Liver (tissue), 9 donors: ENCODE results near the gene NAV2. TPM values are rescaled to one million over a fixed set of nuclear protein-coding genes. Genes with fewer than 3 reads are reported as not detected.

ENCODE experiments used
- DNase-seq: peaks from one replicate; pipeline ENCODE4 v3.0.0-alpha.2; 2017; ENCODE audit warnings: low spot score
- H3K27ac ChIP-seq, 2 donors: one replicate each; pipeline ENCODE4 v1.7.0; 2013; ENCODE audit warnings: inconsistent platforms in 2 of 2, low read length in 2 of 2, control low read depth in 1 of 2, low read depth in 1 of 2, mild to moderate bottlenecking in 1 of 2
- H3K27me3 ChIP-seq, 4 donors: one replicate each; pipeline versions ENCODE4 v1.6.1 to v1.7.0; 2013; ENCODE audit warnings: low read length in 3 of 4, inconsistent platforms in 1 of 4, mild to moderate bottlenecking in 1 of 4, moderate library complexity in 1 of 4; ENCODE audit not compliant: control insufficient read depth in 4 of 4, insufficient read depth in 4 of 4
- H3K36me3 ChIP-seq, 4 donors: one replicate each; pipeline versions ENCODE4 v1.6.1 to v1.7.0; 2013; ENCODE audit warnings: low read length in 3 of 4, mild to moderate bottlenecking in 3 of 4, low read depth in 1 of 4, moderate library complexity in 1 of 4; ENCODE audit not compliant: control insufficient read depth in 4 of 4, insufficient read depth in 3 of 4
- H3K4me1 ChIP-seq, 4 donors: one replicate each; pipeline versions ENCODE4 v1.6.1 to v1.7.0; 2013; ENCODE audit warnings: low read length in 3 of 4, mild to moderate bottlenecking in 3 of 4, moderate library complexity in 1 of 4; ENCODE audit not compliant: control insufficient read depth in 4 of 4, insufficient read depth in 4 of 4
- H3K4me3 ChIP-seq, 3 donors: one replicate each; pipeline versions ENCODE4 v1.6.1 to v1.7.0; 2013; ENCODE audit warnings: low read length in 3 of 3, control low read depth in 1 of 3, low read depth in 1 of 3, mild to moderate bottlenecking in 1 of 3
- H3K9ac ChIP-seq, 2 donors: one replicate each; pipeline ENCODE4 v1.7.0; 2013; ENCODE audit warnings: low read length in 2 of 2, mild to moderate bottlenecking in 2 of 2, moderate library complexity in 2 of 2, control low read depth in 1 of 2, low read depth in 1 of 2
- H3K9me3 ChIP-seq, 4 donors: one replicate each; pipeline versions ENCODE4 v1.6.1 to v1.7.0; 2013; ENCODE audit warnings: low read length in 3 of 4; ENCODE audit not compliant: control insufficient read depth in 4 of 4
- FOXA2 ChIP-seq: IDR thresholded peaks from 2 replicates; pipeline ENCODE4 v1.6.1; 2016; ENCODE audit warnings: antibody characterized with exemption
- HNF4A ChIP-seq, 2 donors: conservative IDR thresholded peaks; 2 replicates each; pipeline ENCODE4 v1.6.1; 2016; ENCODE audit warnings: antibody characterized with exemption in 2 of 2, mild to moderate bottlenecking in 2 of 2
- JUND ChIP-seq, 2 donors: IDR thresholded peaks; 2 replicates each; pipeline ENCODE4 v1.6.1; 2016; ENCODE audit warnings: antibody characterized with exemption in 2 of 2
- RAD21 ChIP-seq, 2 donors: IDR thresholded peaks; 2 replicates each; pipeline ENCODE4 v1.6.1; 2016; ENCODE audit warnings: antibody characterized with exemption in 2 of 2, mild to moderate bottlenecking in 2 of 2
- SP1 ChIP-seq: IDR thresholded peaks from 2 replicates; pipeline ENCODE4 v1.6.1; 2018; ENCODE audit warnings: antibody characterized with exemption, mild to moderate bottlenecking
- TAF1 ChIP-seq: conservative IDR thresholded peaks from 2 replicates; pipeline ENCODE4 v1.6.1; 2016; ENCODE audit warnings: antibody characterized with exemption, mild to moderate bottlenecking
- whole genome bisulfite sequencing: extraction: QIAGEN DNeasy Blood & Tissue Kit; methylation state at CpG from one replicate; pipeline ENCODE4 v1.1.7; 2013; 5-methylcytosine and 5-hydroxymethylcytosine counted together
- polyA plus RNA-seq, 2 donors: library from polyadenylated mRNA; stranded (reverse) in 1 of 2; unstranded in 1 of 2; fragments of 200-250 nt in 1 of 2; fragments of >200 nt in 1 of 2; fragmentation: Nextera tagmentation in 1 of 2; extraction: Ambion mirVana in 1 of 2; gene quantifications; one replicate each; pipeline versions ENCODE4 v1.2.1 to v1.2.3, GENCODE V29; 2013 to 2015
- total RNA-seq, 2 donors: library from RNA; depleted of rRNA; stranded (reverse); fragments of >200 nt; gene quantifications; one replicate each; pipeline ENCODE4 v1.2.3, GENCODE V29; 2014
- TF ChIP-seq, protein P1 (sequence below): IDR thresholded peaks from 2 replicates; pipeline ENCODE4 v1.6.1; 2016; ENCODE audit warnings: antibody characterized with exemption, mild to moderate bottlenecking
- TF ChIP-seq, protein P2 (sequence below): IDR thresholded peaks from 2 replicates; pipeline ENCODE4 v1.6.1; 2016; ENCODE audit warnings: antibody characterized with exemption
- TF ChIP-seq, protein P3 (sequence below): fragments of 150-350 bp; IDR thresholded peaks from 2 replicates; pipeline ENCODE4 v1.5.1; 2017; ENCODE audit warnings: improper control_type of control experiment, low read depth, low read length; ENCODE audit not compliant: missing input control
- TF ChIP-seq, protein P4 (sequence below): IDR thresholded peaks from 2 replicates; pipeline ENCODE4 v1.6.1; 2016; ENCODE audit warnings: antibody characterized with exemption
- donor health status: healthy.
- donor health status: healthy.
- donor health status: healthy.
- donor health status: healthy.
- donor health status: healthy.

Gene NAV2
- total and polyA plus RNA-seq, 4 donors, result 6.3 to 20.5 (median 11.6) TPM

DNA sequence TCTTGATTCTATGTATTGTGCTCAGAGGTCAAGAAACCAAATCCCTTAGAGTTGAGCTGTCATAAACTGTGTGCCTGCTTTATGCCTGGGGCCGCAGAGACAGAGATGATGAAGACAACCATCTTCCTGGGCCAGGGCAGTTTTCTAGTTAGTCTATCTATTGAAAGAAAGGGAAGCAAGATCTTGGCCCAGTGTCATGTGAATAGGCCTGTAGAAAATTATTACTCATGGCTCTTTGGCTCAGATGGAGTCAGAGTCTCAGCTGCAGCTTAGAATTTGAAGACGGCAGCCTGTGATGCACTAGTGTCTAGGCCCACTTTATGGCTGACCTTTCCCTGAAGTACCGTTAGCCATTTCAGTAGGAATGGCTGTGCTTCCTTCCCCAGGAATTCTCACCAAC is 335.6 kb downstream of the NAV2 start:
- Histone ChIP-seq H3K4me1 (peaks cover 0 to 16% (median 4%) of the 10 kb centered on the region in 4 donors), H3K9ac (no peak overlapping the region), H3K27ac (no peak overlapping the region), H3K4me3 (no peak overlapping the region), H3K27me3 (no peaks in the 10 kb centered on the region), H3K36me3 (peaks cover 4 to 54% (median 34%) of the 10 kb centered on the region in 4 donors), H3K9me3 (no peaks in the 10 kb centered on the region)
- DNase-seq, result no peak
- WGBS, result 77% methylated on average over 3 of the region's 3 CpGs
- TF ChIP-seq JUND (IDR thresholded peaks at IDR 0.05) (no peak), FOXA2 (no peak), HNF4A (conservative IDR thresholded peaks at IDR 0.05) (no peak), RAD21 (IDR thresholded peaks at IDR 0.05) (no peak), TAF1 (no peak)
- TF ChIP-seq, protein P1, sequence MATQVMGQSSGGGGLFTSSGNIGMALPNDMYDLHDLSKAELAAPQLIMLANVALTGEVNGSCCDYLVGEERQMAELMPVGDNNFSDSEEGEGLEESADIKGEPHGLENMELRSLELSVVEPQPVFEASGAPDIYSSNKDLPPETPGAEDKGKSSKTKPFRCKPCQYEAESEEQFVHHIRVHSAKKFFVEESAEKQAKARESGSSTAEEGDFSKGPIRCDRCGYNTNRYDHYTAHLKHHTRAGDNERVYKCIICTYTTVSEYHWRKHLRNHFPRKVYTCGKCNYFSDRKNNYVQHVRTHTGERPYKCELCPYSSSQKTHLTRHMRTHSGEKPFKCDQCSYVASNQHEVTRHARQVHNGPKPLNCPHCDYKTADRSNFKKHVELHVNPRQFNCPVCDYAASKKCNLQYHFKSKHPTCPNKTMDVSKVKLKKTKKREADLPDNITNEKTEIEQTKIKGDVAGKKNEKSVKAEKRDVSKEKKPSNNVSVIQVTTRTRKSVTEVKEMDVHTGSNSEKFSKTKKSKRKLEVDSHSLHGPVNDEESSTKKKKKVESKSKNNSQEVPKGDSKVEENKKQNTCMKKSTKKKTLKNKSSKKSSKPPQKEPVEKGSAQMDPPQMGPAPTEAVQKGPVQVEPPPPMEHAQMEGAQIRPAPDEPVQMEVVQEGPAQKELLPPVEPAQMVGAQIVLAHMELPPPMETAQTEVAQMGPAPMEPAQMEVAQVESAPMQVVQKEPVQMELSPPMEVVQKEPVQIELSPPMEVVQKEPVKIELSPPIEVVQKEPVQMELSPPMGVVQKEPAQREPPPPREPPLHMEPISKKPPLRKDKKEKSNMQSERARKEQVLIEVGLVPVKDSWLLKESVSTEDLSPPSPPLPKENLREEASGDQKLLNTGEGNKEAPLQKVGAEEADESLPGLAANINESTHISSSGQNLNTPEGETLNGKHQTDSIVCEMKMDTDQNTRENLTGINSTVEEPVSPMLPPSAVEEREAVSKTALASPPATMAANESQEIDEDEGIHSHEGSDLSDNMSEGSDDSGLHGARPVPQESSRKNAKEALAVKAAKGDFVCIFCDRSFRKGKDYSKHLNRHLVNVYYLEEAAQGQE, result no peak
- TF ChIP-seq, protein P2, sequence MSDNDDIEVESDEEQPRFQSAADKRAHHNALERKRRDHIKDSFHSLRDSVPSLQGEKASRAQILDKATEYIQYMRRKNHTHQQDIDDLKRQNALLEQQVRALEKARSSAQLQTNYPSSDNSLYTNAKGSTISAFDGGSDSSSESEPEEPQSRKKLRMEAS, result no peak
- TF ChIP-seq, protein P3, sequence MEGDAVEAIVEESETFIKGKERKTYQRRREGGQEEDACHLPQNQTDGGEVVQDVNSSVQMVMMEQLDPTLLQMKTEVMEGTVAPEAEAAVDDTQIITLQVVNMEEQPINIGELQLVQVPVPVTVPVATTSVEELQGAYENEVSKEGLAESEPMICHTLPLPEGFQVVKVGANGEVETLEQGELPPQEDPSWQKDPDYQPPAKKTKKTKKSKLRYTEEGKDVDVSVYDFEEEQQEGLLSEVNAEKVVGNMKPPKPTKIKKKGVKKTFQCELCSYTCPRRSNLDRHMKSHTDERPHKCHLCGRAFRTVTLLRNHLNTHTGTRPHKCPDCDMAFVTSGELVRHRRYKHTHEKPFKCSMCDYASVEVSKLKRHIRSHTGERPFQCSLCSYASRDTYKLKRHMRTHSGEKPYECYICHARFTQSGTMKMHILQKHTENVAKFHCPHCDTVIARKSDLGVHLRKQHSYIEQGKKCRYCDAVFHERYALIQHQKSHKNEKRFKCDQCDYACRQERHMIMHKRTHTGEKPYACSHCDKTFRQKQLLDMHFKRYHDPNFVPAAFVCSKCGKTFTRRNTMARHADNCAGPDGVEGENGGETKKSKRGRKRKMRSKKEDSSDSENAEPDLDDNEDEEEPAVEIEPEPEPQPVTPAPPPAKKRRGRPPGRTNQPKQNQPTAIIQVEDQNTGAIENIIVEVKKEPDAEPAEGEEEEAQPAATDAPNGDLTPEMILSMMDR, result no peak

DNA sequence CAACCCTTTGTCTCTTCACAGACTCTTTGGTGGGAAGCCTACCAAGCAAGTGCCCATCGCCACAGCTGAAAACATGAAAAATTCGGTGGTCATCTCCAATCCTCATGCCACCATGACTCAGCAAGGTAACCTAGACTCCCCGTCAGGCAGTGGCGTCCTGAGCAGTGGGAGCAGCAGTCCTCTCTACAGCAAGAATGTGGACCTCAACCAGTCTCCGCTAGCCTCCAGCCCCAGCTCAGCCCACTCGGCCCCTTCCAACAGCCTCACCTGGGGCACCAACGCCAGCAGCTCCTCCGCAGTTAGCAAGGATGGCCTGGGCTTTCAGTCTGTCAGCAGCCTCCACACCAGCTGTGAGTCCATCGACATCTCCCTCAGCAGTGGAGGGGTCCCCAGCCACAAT is 336.1 kb downstream of the NAV2 start:
- DNase-seq, result no peak
- Histone ChIP-seq H3K27ac (no peak overlapping the region), H3K9ac (no peak overlapping the region), H3K36me3 (peaks cover 4 to 54% (median 38%) of the 10 kb centered on the region in 4 donors), H3K27me3 (no peaks in the 10 kb centered on the region), H3K4me3 (no peak overlapping the region), H3K4me1 (peaks cover 0 to 16% (median 4%) of the 10 kb centered on the region in 4 donors), H3K9me3 (no peaks in the 10 kb centered on the region)
- 96% methylated on average over 9 of the region's 9 CpGs for WGBS
- TF ChIP-seq, protein P2, result no peak
- TF ChIP-seq SP1, result no peak
- TF ChIP-seq, protein P3, result no peak
- TF ChIP-seq, protein P4, sequence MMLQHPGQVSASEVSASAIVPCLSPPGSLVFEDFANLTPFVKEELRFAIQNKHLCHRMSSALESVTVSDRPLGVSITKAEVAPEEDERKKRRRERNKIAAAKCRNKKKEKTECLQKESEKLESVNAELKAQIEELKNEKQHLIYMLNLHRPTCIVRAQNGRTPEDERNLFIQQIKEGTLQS, result no peak
